GM19043 (cell line): ENCODE data around the gene ZNF627.
A peak's percentile ranks its signal among the peaks of the same experiment; 100 is the strongest.
"Not testable (repeated sequence)": the region's sequence is repeated elsewhere in the genome, so short reads cannot be mapped to it uniquely, and the experiment has no call there.

Source experiments
- ATAC-seq: cut with Tn5 transposase; IDR thresholded peaks from one replicate; pipeline ENCODE4 v1.9.1; 2021; ENCODE audit warnings: low read depth; ENCODE audit not compliant: unreplicated experiment

ZNF627 gene

GRCh38 chr19:11597202-11598102 is at the start of gene ZNF627:
Gene ZNF627, plus strand, starts transcription at chr19:11597483. Its CDS starts 145 bp downstream, at chr19:11597628.
- ATAC-seq: peak; percentile 91

GRCh38 chr19:11547929-11548700 is 49.2 kb upstream of the ZNF627 start:
- ATAC-seq: no peak

GRCh38 chr19:11549386-11549953 is 47.8 kb upstream of the ZNF627 start:
- ATAC-seq: no peak

GRCh38 chr19:11550265-11550664 is 47.0 kb upstream of the ZNF627 start:
- ATAC-seq: no peak

- ATAC-seq: no peak
These were observed 45.6 kb upstream of the ZNF627 start for GRCh38 chr19:11551603-11552235.

- no peak for ATAC-seq
These were observed 44.5 kb upstream of the ZNF627 start for GRCh38 chr19:11552666-11553372.

GRCh38 chr19:11554160-11554559 is 43.1 kb upstream of the ZNF627 start:
- ATAC-seq: no peak

- ATAC-seq: no peak
These were observed 42.0 kb upstream of the ZNF627 start for GRCh38 chr19:11555246-11555645.

- ATAC-seq: no peak
These were observed 40.5 kb upstream of the ZNF627 start for GRCh38 chr19:11556634-11557420.

GRCh38 chr19:11558881-11559828 is 38.1 kb upstream of the ZNF627 start, which contains the start of gene ELOF1:
Gene ELOF1, minus strand, starts transcription at chr19:11559230. Its CDS starts 4,883 bp downstream, at chr19:11554347.
- peak; percentile 60 for ATAC-seq

GRCh38 chr19:11560404-11561051 is 36.8 kb upstream of the ZNF627 start:
- ATAC-seq: no peak

- no peak for ATAC-seq
These were observed 33.8 kb upstream of the ZNF627 start for GRCh38 chr19:11563532-11563931.

- ATAC-seq: not testable (repeated sequence)
These were observed 33.0 kb upstream of the ZNF627 start for GRCh38 chr19:11564082-11564807.

- not testable (repeated sequence) for ATAC-seq
These were observed 31.7 kb upstream of the ZNF627 start for GRCh38 chr19:11565649-11565980.

- ATAC-seq: no peak
These were observed 31.1 kb upstream of the ZNF627 start for GRCh38 chr19:11566164-11566563.

GRCh38 chr19:11570039-11570462 is 27.2 kb upstream of the ZNF627 start:
- no peak for ATAC-seq

- not testable (repeated sequence) for ATAC-seq
These were observed 23.9 kb upstream of the ZNF627 start for GRCh38 chr19:11573354-11573753.
